SK-N-SH (cell line): ENCODE data around the gene TTC32. TPM values are rescaled to one million over a fixed set of nuclear protein-coding genes. Genes with fewer than 3 reads are reported as not detected.

Experiments
- CTCF ChIA-PET: fragments of 300-600, 350-600 bp; formaldehyde crosslinking; extraction: SDS; loops from one replicate; lab custom pipeline; 2021; lab: Yijun Ruan, JAX
- POLR2A ChIA-PET: fragments of 350-600 bp; sonication (Branson Sonifier 250); formaldehyde crosslinking; extraction: SDS; loops from one replicate; lab custom pipeline; 2020; ENCODE audit warnings: antibody characterized with exemption, inconsistent platforms; lab: Yijun Ruan, JAX
- DNase-seq: peaks from one replicate; pipeline ENCODE4 v3.0.0; 2012
- H2AFZ ChIP-seq: fragments of 200-600 bp; sonication (generic); 2 replicates; pipeline ENCODE4 v1.8.1; 2016; ENCODE audit warnings: antibody characterized with exemption, mild to moderate bottlenecking, low read depth
- H3F3A ChIP-seq: fragments of 200-600 bp; sonication (generic); replicated peaks from 2 replicates; pipeline ENCODE3; 2016; ENCODE audit warnings: antibody characterized with exemption, mild to moderate bottlenecking; ENCODE audit not compliant: insufficient read depth
- H3K27ac ChIP-seq, 2 experiments: fragments of 200-500 bp in 1 of 2; fragments of 200-600 bp in 1 of 2; sonication (Bioruptor generic) in 1 of 2; sonication (generic), shearing (Covaris generic) in 1 of 2; 2 replicates each; pipeline versions ENCODE4 v1.5.1 to v1.6.1; 2014 to 2016; ENCODE audit warnings: low read depth in 2 of 2, inconsistent platforms in 1 of 2, low read length in 1 of 2, mild to moderate bottlenecking in 1 of 2, mixed read lengths in 1 of 2
- H3K27me3 ChIP-seq: fragments of 200-600 bp; sonication (generic), shearing (Covaris generic); 2 replicates; pipeline ENCODE4 v1.6.1; 2016; ENCODE audit warnings: mixed run types; ENCODE audit not compliant: insufficient read depth
- H3K36me3 ChIP-seq, 2 experiments: fragments of 200-500 bp in 1 of 2; fragments of 200-600 bp in 1 of 2; sonication (Bioruptor generic) in 1 of 2; sonication (generic) in 1 of 2; replicated peaks in 1 of 2; 2 replicates each; pipeline versions ENCODE3 to v1.5.1; 2014 to 2016; ENCODE audit warnings: low read length in 1 of 2, mild to moderate bottlenecking in 1 of 2; ENCODE audit not compliant: insufficient read depth in 2 of 2, control insufficient read depth in 1 of 2
- H3K4me1 ChIP-seq, 2 experiments: fragments of 200-500 bp in 1 of 2; fragments of 200-600 bp in 1 of 2; sonication (Bioruptor generic) in 1 of 2; sonication (generic), shearing (Covaris generic) in 1 of 2; 2 replicates each; pipeline versions ENCODE4 v1.5.1 to v1.6.1; 2014 to 2016; ENCODE audit warnings: low read depth in 1 of 2, low read length in 1 of 2, mixed run types in 1 of 2; ENCODE audit not compliant: insufficient read depth in 2 of 2, control insufficient read depth in 1 of 2
- H3K4me2 ChIP-seq: fragments of 200-600 bp; sonication (generic), shearing (Covaris generic); 2 replicates; pipeline ENCODE4 v1.6.1; 2017; ENCODE audit warnings: mixed run types
- H3K4me3 ChIP-seq, 2 experiments: fragments of 200-500 bp in 1 of 2; fragments of 200-600 bp in 1 of 2; sonication (Bioruptor generic) in 1 of 2; sonication (generic), shearing (Covaris generic) in 1 of 2; 2 replicates each; pipeline versions ENCODE4 v1.5.1 to v1.8.1; 2014 to 2016; ENCODE audit warnings: low read depth in 2 of 2, inconsistent platforms in 1 of 2, low read length in 1 of 2, mild to moderate bottlenecking in 1 of 2, mixed read lengths in 1 of 2, moderate library complexity in 1 of 2
- H3K79me2 ChIP-seq: fragments of 200-600 bp; sonication (generic); 2 replicates; pipeline ENCODE4 v1.8.1; 2017; ENCODE audit warnings: mild to moderate bottlenecking; ENCODE audit not compliant: insufficient read depth
- H3K9ac ChIP-seq: fragments of 200-600 bp; sonication (generic); 2 replicates; pipeline ENCODE4 v1.6.1; 2017; ENCODE audit warnings: mixed run types
- H3K9me2 ChIP-seq: fragments of 200-600 bp; sonication (generic); 2 replicates; pipeline ENCODE4 v1.6.1; 2017; ENCODE audit warnings: mixed run types
- H3K9me3 ChIP-seq: fragments of 200-600 bp; sonication (generic); 2 replicates; pipeline ENCODE4 v1.6.1; 2017; ENCODE audit warnings: mixed run types, mild to moderate bottlenecking, moderate library complexity
- H4K20me1 ChIP-seq: fragments of 200-600 bp; sonication (generic); 2 replicates; pipeline ENCODE4 v1.6.1; 2017; ENCODE audit warnings: mild to moderate bottlenecking, mixed run types; ENCODE audit not compliant: insufficient read depth
- CHD2 ChIP-seq: fragments of 150-350 bp; IDR thresholded peaks from 2 replicates; pipeline ENCODE4 v1.6.1; 2018; ENCODE audit warnings: low read length; ENCODE audit not compliant: partially characterized antibody
- ELF1 ChIP-seq: IDR thresholded peaks from 2 replicates; pipeline ENCODE4 v1.4.0; 2012
- EP300 ChIP-seq, 2 experiments: IDR thresholded peaks; 2 replicates each; pipeline versions ENCODE4 v1.4.0 to v1.6.1; 2012; ENCODE audit warnings: borderline replicate concordance in 1 of 2, low read depth in 1 of 2, low read length in 1 of 2
- FOXJ3 ChIP-seq: sonication (generic); formaldehyde crosslinking; IDR thresholded peaks from 2 replicates; pipeline ENCODE4 v1.5.1; 2020; ENCODE audit warnings: mild to moderate bottlenecking, missing genetic modification reagents
- FOXM1 ChIP-seq: IDR thresholded peaks from 2 replicates; pipeline ENCODE4 v1.4.0; 2012; ENCODE audit warnings: low read depth, mild to moderate bottlenecking
- JUND ChIP-seq: IDR thresholded peaks from 2 replicates; pipeline ENCODE4 v1.4.0; 2012
- MEF2A ChIP-seq: IDR thresholded peaks from 2 replicates; pipeline ENCODE4 v1.4.0; 2012; ENCODE audit warnings: low read depth, borderline replicate concordance
- NRF1 ChIP-seq: IDR thresholded peaks from 2 replicates; pipeline ENCODE4 v1.6.1; 2012; ENCODE audit warnings: low read depth, mild to moderate bottlenecking, low read length
- POLR2AphosphoS5 ChIP-seq: IDR thresholded peaks from 2 replicates; pipeline ENCODE4 v1.6.1; 2012; ENCODE audit warnings: low read depth, low read length
- RCOR1 ChIP-seq: fragments of 150-350 bp; IDR thresholded peaks from 2 replicates; pipeline ENCODE4 v1.6.1; 2017; ENCODE audit warnings: antibody characterized with exemption, low read length
- RFX5 ChIP-seq: IDR thresholded peaks from 2 replicates; pipeline ENCODE4 v1.6.1; 2012; ENCODE audit warnings: mild to moderate bottlenecking, improper control_type of control experiment, low read length
- TAF1 ChIP-seq: IDR thresholded peaks from 2 replicates; pipeline ENCODE4 v1.6.1; 2012; ENCODE audit warnings: low read depth, mild to moderate bottlenecking, low read length, moderate library complexity, borderline replicate concordance
- TCF12 ChIP-seq: IDR thresholded peaks from 2 replicates; pipeline ENCODE4 v1.4.0; 2012
- USF2 ChIP-seq: fragments of 150-350 bp; IDR thresholded peaks from 2 replicates; pipeline ENCODE4 v1.6.1; 2017; ENCODE audit warnings: antibody characterized with exemption, low read length, low read depth, borderline replicate concordance
- YY1 ChIP-seq: IDR thresholded peaks from 2 replicates; pipeline ENCODE4 v1.4.0; 2012; ENCODE audit warnings: low read depth, mild to moderate bottlenecking
- ZBTB33 ChIP-seq: IDR thresholded peaks from 2 replicates; pipeline ENCODE4 v1.4.0; 2012; ENCODE audit warnings: low read depth, borderline replicate concordance
- WGBS: methylation state at CpG from one replicate; pipeline ENCODE4 v1.1.6; 2017; ENCODE audit warnings: low lambda C conversion rate; 5-methylcytosine and 5-hydroxymethylcytosine counted together
- polyA plus RNA-seq, 3 experiments: library from polyadenylated mRNA; depleted of rRNA; stranded (reverse); fragments of >200 nt; gene quantifications; 2 replicates each; pipeline ENCODE4 v1.2.3, GENCODE V29; 2012
- TF ChIP-seq, protein P1 (sequence below): IDR thresholded peaks from 2 replicates; pipeline ENCODE4; 2012
- TF ChIP-seq, protein P2 (sequence below): IDR thresholded peaks from 2 replicates; pipeline ENCODE4 v1.4.0; 2012; ENCODE audit warnings: low read depth
- TF ChIP-seq, protein P3 (sequence below): fragments of 200-600 bp; sonication (generic); IDR thresholded peaks from 2 replicates; pipeline ENCODE4 v1.6.1; 2017; ENCODE audit warnings: antibody characterized with exemption, mild to moderate bottlenecking, moderate library complexity

Gene TTC32
- polyA plus RNA-seq, 1 of the 3 experiments (the other 2 are of a cell fraction) = 9.1 TPM

GRCh38 chr2:19914266-19914975 is 12.6 kb upstream of the TTC32 start:
- WGBS = 78% methylated on average over 1 of the region's 1 CpG
- CTCF ChIA-PET = interaction anchor here (0.8 kb wide), 2 partner anchors 41 to 101 kb away, joined by 3 to 4 read pairs; no protein-coding TSS in a partner anchor
- POLR2A ChIA-PET = no interaction called here
- H3K4me1 ChIP-seq = no peaks in the 10 kb centered on the region; a peak in 1 of 4 replicates
- H3K36me3 ChIP-seq = peaks cover 24 to 51% of the 10 kb centered on the region in 2 experiments
- H3K4me2 ChIP-seq = no peak overlapping the region
- no peak overlapping the region for H3K4me3 ChIP-seq
- H3K27ac ChIP-seq = no peak overlapping the region
- TF ChIP-seq TAF1 (no peak), CHD2 (no peak), ZBTB33 (no peak), EP300 (IDR thresholded peaks at IDR 0.05; ENCODE audit: borderline replicate concordance in 1 of 2, low read depth in 1 of 2, low read length in 1 of 2) (no peak), JUND (no peak), YY1 (no peak), POLR2AphosphoS5 (no peak), TCF12 (no peak), USF2 (no peak), ELF1 (no peak), MEF2A (no peak), FOXM1 (no peak), RFX5 (no peak), NRF1 (no peak), FOXJ3 (CRISPR knock-in tag) (no peak), RCOR1 (no peak)
- TF ChIP-seq, protein P1, sequence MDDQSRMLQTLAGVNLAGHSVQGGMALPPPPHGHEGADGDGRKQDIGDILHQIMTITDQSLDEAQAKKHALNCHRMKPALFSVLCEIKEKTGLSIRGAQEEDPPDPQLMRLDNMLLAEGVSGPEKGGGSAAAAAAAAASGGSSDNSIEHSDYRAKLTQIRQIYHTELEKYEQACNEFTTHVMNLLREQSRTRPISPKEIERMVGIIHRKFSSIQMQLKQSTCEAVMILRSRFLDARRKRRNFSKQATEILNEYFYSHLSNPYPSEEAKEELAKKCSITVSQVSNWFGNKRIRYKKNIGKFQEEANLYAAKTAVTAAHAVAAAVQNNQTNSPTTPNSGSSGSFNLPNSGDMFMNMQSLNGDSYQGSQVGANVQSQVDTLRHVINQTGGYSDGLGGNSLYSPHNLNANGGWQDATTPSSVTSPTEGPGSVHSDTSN = no peak
- TF ChIP-seq, protein P2, sequence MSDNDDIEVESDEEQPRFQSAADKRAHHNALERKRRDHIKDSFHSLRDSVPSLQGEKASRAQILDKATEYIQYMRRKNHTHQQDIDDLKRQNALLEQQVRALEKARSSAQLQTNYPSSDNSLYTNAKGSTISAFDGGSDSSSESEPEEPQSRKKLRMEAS = no peak
- TF ChIP-seq, protein P3, sequence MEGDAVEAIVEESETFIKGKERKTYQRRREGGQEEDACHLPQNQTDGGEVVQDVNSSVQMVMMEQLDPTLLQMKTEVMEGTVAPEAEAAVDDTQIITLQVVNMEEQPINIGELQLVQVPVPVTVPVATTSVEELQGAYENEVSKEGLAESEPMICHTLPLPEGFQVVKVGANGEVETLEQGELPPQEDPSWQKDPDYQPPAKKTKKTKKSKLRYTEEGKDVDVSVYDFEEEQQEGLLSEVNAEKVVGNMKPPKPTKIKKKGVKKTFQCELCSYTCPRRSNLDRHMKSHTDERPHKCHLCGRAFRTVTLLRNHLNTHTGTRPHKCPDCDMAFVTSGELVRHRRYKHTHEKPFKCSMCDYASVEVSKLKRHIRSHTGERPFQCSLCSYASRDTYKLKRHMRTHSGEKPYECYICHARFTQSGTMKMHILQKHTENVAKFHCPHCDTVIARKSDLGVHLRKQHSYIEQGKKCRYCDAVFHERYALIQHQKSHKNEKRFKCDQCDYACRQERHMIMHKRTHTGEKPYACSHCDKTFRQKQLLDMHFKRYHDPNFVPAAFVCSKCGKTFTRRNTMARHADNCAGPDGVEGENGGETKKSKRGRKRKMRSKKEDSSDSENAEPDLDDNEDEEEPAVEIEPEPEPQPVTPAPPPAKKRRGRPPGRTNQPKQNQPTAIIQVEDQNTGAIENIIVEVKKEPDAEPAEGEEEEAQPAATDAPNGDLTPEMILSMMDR = no peak
- TF ChIP-seq, all 33 proteins: peak for 0
- Histone ChIP-seq H3K9me3 (no peaks in the 10 kb centered on the region), H3F3A (peaks cover 11% of the 10 kb centered on the region), H4K20me1 (no peaks in the 10 kb centered on the region), H3K27me3 (no peaks in the 10 kb centered on the region), H2AFZ (no peak overlapping the region), H3K79me2 (no peaks in the 10 kb centered on the region), H3K9ac (no peak overlapping the region), H3K9me2 (no peaks in the 10 kb centered on the region)
- no peak for DNase-seq
